Measurements from ENCODE around the gene ESR1. TPM values are rescaled to one million over a fixed set of nuclear protein-coding genes. Genes with fewer than 3 reads are reported as not detected.

ESR1 gene
- total RNA-seq, 2 experiments from 2014 or later = 0.38 to 0.79 TPM

DNA sequence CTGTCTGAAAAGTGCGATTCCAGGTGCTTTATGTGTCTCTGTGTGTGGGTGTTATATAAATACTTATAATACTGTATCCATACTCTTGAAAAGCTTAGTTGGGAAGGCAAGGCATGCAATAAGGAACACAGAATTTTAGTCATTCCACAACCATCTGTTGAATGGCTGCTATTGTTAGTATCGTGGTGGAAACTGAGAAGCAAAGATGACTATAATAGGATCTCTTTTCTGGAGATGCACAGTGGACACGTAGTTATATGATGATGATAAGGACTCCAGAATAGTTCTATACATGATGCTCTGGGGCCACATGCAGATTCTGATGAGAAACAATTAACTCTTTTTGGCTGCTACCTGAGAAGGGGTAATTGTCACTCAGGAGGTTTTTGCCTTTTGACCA lies 25.2 kb downstream of the ESR1 start:
- no peak overlapping the region for H3K27ac Mint-ChIP-seq
- no peak overlapping the region for H3K4me3 Mint-ChIP-seq
- POLR2A ChIA-PET = no interaction called here
- no peak for DNase-seq
- peaks cover 2% of the 10 kb centered on the region for H3K27me3 Mint-ChIP-seq
- CTCF ChIA-PET = no interaction called here
- H3K36me3 Mint-ChIP-seq (ENCODE audit: low read depth) = no peaks in the 10 kb centered on the region
- no peak for TF ChIP-seq CTCF (IDR thresholded peaks at IDR 0.05)
- H3K4me1 Mint-ChIP-seq (ENCODE audit: low read depth) = peaks cover 6% of the 10 kb centered on the region
- ATAC-seq = no peak
- intact Hi-C loops (cut with micrococcal nuclease) = no loop called here
- no peaks in the 10 kb centered on the region for H3K9me3 Mint-ChIP-seq

DNA sequence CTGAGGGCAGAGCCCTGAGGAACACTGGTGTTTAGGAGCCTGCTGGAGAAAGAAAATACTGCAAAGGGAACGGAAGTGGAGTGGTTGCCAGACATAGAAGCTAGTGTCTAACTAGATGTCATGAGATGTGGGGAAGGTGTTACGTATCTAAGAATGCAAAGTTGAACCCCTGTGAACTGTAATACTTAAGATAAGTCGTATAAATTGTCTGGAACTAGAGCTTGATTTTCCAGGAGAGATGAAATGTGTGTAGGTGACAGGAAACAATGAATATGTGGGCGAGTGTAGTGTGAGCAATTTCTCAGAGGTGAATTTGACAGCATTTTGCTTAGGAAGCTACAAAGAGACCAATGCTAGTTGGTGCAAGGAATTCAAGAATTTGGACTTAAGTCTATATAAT lies 27.9 kb downstream of the ESR1 start:
- POLR2A ChIA-PET = no interaction called here
- H3K36me3 Mint-ChIP-seq (ENCODE audit: low read depth) = no peaks in the 10 kb centered on the region

DNA sequence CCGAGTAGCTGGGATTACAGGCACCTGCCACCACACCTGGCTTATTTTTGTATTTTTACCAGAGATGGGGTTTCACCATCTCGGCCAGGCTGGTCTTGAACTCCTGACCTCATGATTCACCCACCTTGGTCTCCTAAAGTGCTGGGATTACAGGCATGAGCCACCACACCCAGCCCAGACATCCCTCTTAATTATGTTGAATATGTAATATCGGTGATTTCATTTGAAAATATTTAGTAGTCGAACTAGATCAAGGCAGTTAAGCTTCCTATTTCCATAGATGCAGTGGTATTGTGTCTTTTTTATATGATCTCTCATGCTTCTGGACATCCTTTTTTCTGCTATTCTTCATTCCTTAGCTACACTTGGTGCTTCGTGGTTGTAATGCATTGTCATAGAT lies 29.7 kb downstream of the ESR1 start:
- no peak overlapping the region for H3K4me3 Mint-ChIP-seq
- peaks cover 6% of the 10 kb centered on the region for H3K4me1 Mint-ChIP-seq (ENCODE audit: low read depth)
- H3K9me3 Mint-ChIP-seq = no peaks in the 10 kb centered on the region
- TF ChIP-seq CTCF (IDR thresholded peaks at IDR 0.05) = no peak
- intact Hi-C loops (cut with micrococcal nuclease) = no loop called here
- ATAC-seq (no peak), DNase-seq (no peak)
- H3K27me3 Mint-ChIP-seq = peaks cover 2% of the 10 kb centered on the region
- POLR2A ChIA-PET = no interaction called here
- H3K36me3 Mint-ChIP-seq (ENCODE audit: low read depth) = no peaks in the 10 kb centered on the region
- CTCF ChIA-PET = no interaction called here
- H3K27ac Mint-ChIP-seq = no peak overlapping the region

More for the DNA sequence above, 27.9 kb downstream of the ESR1 start:
- Mint-ChIP-seq H3K4me3 (no peak overlapping the region), H3K9me3 (no peaks in the 10 kb centered on the region), H3K4me1 (ENCODE audit: low read depth) (peaks cover 6% of the 10 kb centered on the region), H3K27me3 (peaks cover 2% of the 10 kb centered on the region), H3K27ac (no peak overlapping the region)
- intact Hi-C loops (cut with micrococcal nuclease) = no loop called here
- ATAC-seq (no peak), DNase-seq (no peak)
- CTCF ChIA-PET = no interaction called here
- TF ChIP-seq CTCF (IDR thresholded peaks at IDR 0.05) = no peak

DNA sequence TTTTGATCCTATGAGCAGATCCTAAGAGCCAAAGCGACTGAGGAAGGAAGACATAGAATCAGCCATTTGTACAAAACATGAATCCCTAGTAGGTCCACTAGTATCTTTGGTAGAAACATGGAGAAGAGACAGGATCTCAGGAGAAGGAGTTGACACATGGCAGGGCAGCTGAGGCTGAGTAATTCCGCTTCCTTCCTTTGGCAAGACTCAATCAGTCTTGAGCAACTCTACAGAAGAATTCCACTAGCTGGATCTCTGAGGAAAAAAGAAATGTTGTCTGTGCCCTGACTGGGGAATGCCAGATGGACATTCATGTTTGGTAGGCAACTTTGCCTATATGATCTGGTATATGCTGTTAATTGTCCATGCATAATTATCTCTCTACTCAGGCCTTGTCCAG lies 35.3 kb downstream of the ESR1 start:
- TF ChIP-seq CTCF (IDR thresholded peaks at IDR 0.05) = no peak
- Mint-ChIP-seq H3K27ac (no peak overlapping the region), H3K27me3 (no peaks in the 10 kb centered on the region), H3K4me3 (no peak overlapping the region), H3K4me1 (ENCODE audit: low read depth) (no peaks in the 10 kb centered on the region), H3K9me3 (no peaks in the 10 kb centered on the region), H3K36me3 (ENCODE audit: low read depth) (no peaks in the 10 kb centered on the region)
- no peak for DNase-seq
- POLR2A ChIA-PET = no interaction called here
- intact Hi-C loops (cut with micrococcal nuclease) = no loop called here
- CTCF ChIA-PET = interaction anchor here (1.3 to 1.6 kb wide), 2 partner anchors 9 to 77 kb away, joined by 3 to 7 read pairs; no protein-coding TSS in a partner anchor
- no peak for ATAC-seq

- Mint-ChIP-seq H3K27me3 (no peaks in the 10 kb centered on the region), H3K36me3 (ENCODE audit: low read depth) (no peaks in the 10 kb centered on the region), H3K27ac (no peak overlapping the region), H3K4me3 (no peak overlapping the region), H3K9me3 (no peaks in the 10 kb centered on the region), H3K4me1 (ENCODE audit: low read depth) (no peaks in the 10 kb centered on the region)
- ChIA-PET CTCF (no interaction called here), POLR2A (no interaction called here)
- no peak for TF ChIP-seq CTCF (IDR thresholded peaks at IDR 0.05)
- DNase-seq (peak; percentile 23), ATAC-seq (no peak)
- intact Hi-C loops (cut with micrococcal nuclease) = no loop called here
These were observed 39.6 kb downstream of the ESR1 start for GRCh38 chr6:151847064-151847463.
